ENCODE results near the gene NLRC5.

The NLRC5 gene

GRCh38 chr16:56941856-56942331 lies 47.5 kb upstream of the NLRC5 start:
- H2AFZ ChIP-seq (ENCODE audit: low read depth, low read length), result no peak overlapping the region
- H3K4me1 ChIP-seq (ENCODE audit: insufficient read depth, low read length), result peaks cover 4% of the 10 kb centered on the region; the same call in 1 of the 2 replicates
- H4K20me1 ChIP-seq (ENCODE audit: insufficient read depth, low read length), result peaks cover 8% of the 10 kb centered on the region; the same call in 1 of the 2 replicates
- no peak for TF ChIP-seq CTCF (IDR thresholded peaks at IDR 0.05; ENCODE audit: borderline replicate concordance, extremely low read depth, low read length, poor library complexity, severe bottlenecking)
- TF ChIP-seq EZH2 (IDR thresholded peaks at IDR 0.05; ENCODE audit: borderline replicate concordance, low read depth, low read length, severe bottlenecking), result no peak
- H3K9ac ChIP-seq (ENCODE audit: low read depth, low read length), result no peak overlapping the region
- H3K27ac ChIP-seq (ENCODE audit: low read length), result no peak overlapping the region
- no peak for ATAC-seq (ENCODE audit: insufficient read depth, low read depth)
- no peak overlapping the region for H3K4me2 ChIP-seq (ENCODE audit: insufficient read depth, low read length)
- H3K27me3 ChIP-seq (ENCODE audit: insufficient read depth, low read length, poor library complexity), result no peaks in the 10 kb centered on the region
- H3K79me2 ChIP-seq (ENCODE audit: insufficient read depth, low read length), result peaks cover 17% of the 10 kb centered on the region; the same call in 1 of the 2 replicates
- no peak for DNase-seq
- H3K36me3 ChIP-seq (ENCODE audit: insufficient read depth, low read length), result peaks cover 85% of the 10 kb centered on the region
- no peaks in the 10 kb centered on the region for H3K9me3 ChIP-seq (ENCODE audit: insufficient read depth, low read length, severe bottlenecking)
- H3K4me3 ChIP-seq (ENCODE audit: low read depth in 1 of 2, low read length in 2 of 2), result no peak overlapping the region

- DNase-seq (no peak), ATAC-seq (ENCODE audit: insufficient read depth, low read depth) (no peak)
- Histone ChIP-seq H3K27me3 (ENCODE audit: insufficient read depth, low read length, poor library complexity) (no peaks in the 10 kb centered on the region), H3K4me1 (ENCODE audit: insufficient read depth, low read length) (no peaks in the 10 kb centered on the region), H3K79me2 (ENCODE audit: insufficient read depth, low read length) (peaks cover 1% of the 10 kb centered on the region; the same call in 1 of the 2 replicates), H3K4me2 (ENCODE audit: insufficient read depth, low read length) (no peak overlapping the region), H3K27ac (ENCODE audit: low read length) (no peak overlapping the region), H2AFZ (ENCODE audit: low read depth, low read length) (no peak overlapping the region), H4K20me1 (ENCODE audit: insufficient read depth, low read length) (peaks cover 5% of the 10 kb centered on the region; the same call in 1 of the 2 replicates), H3K4me3 (ENCODE audit: low read depth in 1 of 2, low read length in 2 of 2) (no peak overlapping the region), H3K9me3 (ENCODE audit: insufficient read depth, low read length, severe bottlenecking) (no peaks in the 10 kb centered on the region), H3K9ac (ENCODE audit: low read depth, low read length) (no peak overlapping the region), H3K36me3 (ENCODE audit: insufficient read depth, low read length) (peaks cover 65% of the 10 kb centered on the region)
- TF ChIP-seq CTCF (IDR thresholded peaks at IDR 0.05; ENCODE audit: borderline replicate concordance, extremely low read depth, low read length, poor library complexity, severe bottlenecking), result no peak
Observed at GRCh38 chr16:56943761-56944375, 45.5 kb upstream of the NLRC5 start.

DNA sequence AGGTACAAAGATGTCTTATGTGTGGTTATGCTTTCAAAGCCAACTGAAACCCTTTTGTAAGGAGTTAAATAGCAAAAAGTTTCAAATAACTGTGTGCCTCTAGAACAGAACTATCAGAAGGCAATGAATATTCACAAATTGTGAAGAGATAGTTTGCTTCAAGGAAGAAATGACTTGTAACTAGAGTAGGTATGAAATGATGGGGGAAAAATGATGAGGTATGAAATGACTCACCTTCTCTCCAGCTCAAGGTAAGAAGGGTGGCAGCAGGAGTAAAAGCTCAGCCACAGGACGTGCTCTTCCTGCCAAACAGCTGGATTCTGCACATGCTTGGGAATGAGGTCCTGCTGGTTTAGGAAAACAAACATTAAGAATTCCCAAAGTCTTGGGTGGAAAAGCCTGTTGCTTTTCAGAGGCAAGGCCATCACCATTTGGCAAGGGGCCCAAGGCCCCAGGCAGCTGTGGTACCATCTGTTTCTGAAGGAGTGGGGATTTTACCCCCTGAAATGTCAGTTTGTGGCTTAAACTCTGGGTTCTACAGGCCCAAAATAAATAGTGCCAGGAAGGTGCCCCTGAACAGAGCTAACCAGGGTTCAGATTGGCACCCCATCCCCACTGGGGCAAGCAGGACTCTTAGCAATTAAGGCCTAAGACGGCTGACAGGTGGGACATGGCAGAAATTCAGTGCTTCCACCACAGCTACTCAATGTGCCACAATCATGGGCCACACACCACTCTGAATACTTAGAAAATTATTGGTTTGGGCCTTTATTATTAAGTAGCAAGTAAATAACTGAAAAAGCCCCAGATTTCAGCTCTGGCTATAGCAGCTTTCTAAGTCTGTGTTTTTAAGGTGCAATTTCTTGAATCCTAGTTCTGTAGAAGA lies 44.2 kb upstream of the NLRC5 start:
- Histone ChIP-seq H3K4me2 (ENCODE audit: insufficient read depth, low read length) (no peak overlapping the region), H3K79me2 (ENCODE audit: insufficient read depth, low read length) (no peaks in the 10 kb centered on the region), H4K20me1 (ENCODE audit: insufficient read depth, low read length) (peaks cover 4% of the 10 kb centered on the region; the same call in 1 of the 2 replicates), H3K36me3 (ENCODE audit: insufficient read depth, low read length) (peaks cover 52% of the 10 kb centered on the region), H3K9me3 (ENCODE audit: insufficient read depth, low read length, severe bottlenecking) (no peaks in the 10 kb centered on the region), H3K4me3 (ENCODE audit: low read depth in 1 of 2, low read length in 2 of 2) (no peak overlapping the region), H2AFZ (ENCODE audit: low read depth, low read length) (no peak overlapping the region), H3K9ac (ENCODE audit: low read depth, low read length) (no peak overlapping the region), H3K4me1 (ENCODE audit: insufficient read depth, low read length) (no peaks in the 10 kb centered on the region), H3K27me3 (ENCODE audit: insufficient read depth, low read length, poor library complexity) (no peaks in the 10 kb centered on the region), H3K27ac (ENCODE audit: low read length) (no peak overlapping the region)
- DNase-seq (no peak), ATAC-seq (ENCODE audit: insufficient read depth, low read depth) (0 out of 3 replicates have a peak, but pooled peaks have one; percentile 17)
- TF ChIP-seq EZH2 (IDR thresholded peaks at IDR 0.05; ENCODE audit: borderline replicate concordance, low read depth, low read length, severe bottlenecking), result no peak
- no peak for TF ChIP-seq CTCF (IDR thresholded peaks at IDR 0.05; ENCODE audit: borderline replicate concordance, extremely low read depth, low read length, poor library complexity, severe bottlenecking)

All from DND-41 (cell line).